ENCODE data around the gene RFX2.
"Not testable (repeated sequence)": the region's sequence is repeated elsewhere in the genome, so short reads cannot be mapped to it uniquely, and the experiment has no call there.

Gene RFX2

GRCh38 chr19:5993648-5994358 lies 116.5 kb downstream of the RFX2 start:
- DNase-seq (ENCODE audit: low read depth in 2 of 2, low spot score in 1 of 2) = no peak

GRCh38 chr19:5993201-5993600 lies 117.1 kb downstream of the RFX2 start:
- no peak for DNase-seq (ENCODE audit: low read depth in 2 of 2, low spot score in 1 of 2)

GRCh38 chr19:5992756-5993155 lies 117.5 kb downstream of the RFX2 start:
- DNase-seq (ENCODE audit: low read depth in 2 of 2, low spot score in 1 of 2) = no peak

- no peak for DNase-seq (ENCODE audit: low read depth in 2 of 2, low spot score in 1 of 2)
Measured at GRCh38 chr19:5991244-5991838, 119.0 kb downstream of the RFX2 start.

GRCh38 chr19:5990289-5990797 lies 120.0 kb downstream of the RFX2 start:
- no peak for DNase-seq (ENCODE audit: low read depth in 2 of 2, low spot score in 1 of 2)

GRCh38 chr19:5989388-5990074 lies 120.8 kb downstream of the RFX2 start:
- no peak for DNase-seq (ENCODE audit: low read depth in 2 of 2, low spot score in 1 of 2)

GRCh38 chr19:5988517-5989387 lies 121.5 kb downstream of the RFX2 start:
- DNase-seq (ENCODE audit: low read depth in 2 of 2, low spot score in 1 of 2) = no peak

GRCh38 chr19:5987077-5987818 lies 123.1 kb downstream of the RFX2 start:
- DNase-seq (ENCODE audit: low read depth in 2 of 2, low spot score in 1 of 2) = peak; percentile 46 to 63

- DNase-seq (ENCODE audit: low read depth in 2 of 2, low spot score in 1 of 2) = not testable (repeated sequence)
Measured at GRCh38 chr19:5985837-5986236, 124.5 kb downstream of the RFX2 start.

GRCh38 chr19:5985098-5985783 lies 125.1 kb downstream of the RFX2 start:
- DNase-seq (ENCODE audit: low read depth in 2 of 2, low spot score in 1 of 2) = no peak

GRCh38 chr19:5984600-5984999 lies 125.7 kb downstream of the RFX2 start:
- DNase-seq (ENCODE audit: low read depth in 2 of 2, low spot score in 1 of 2) = no peak

GRCh38 chr19:5983367-5983955 lies 126.8 kb downstream of the RFX2 start:
- DNase-seq (ENCODE audit: low read depth in 2 of 2, low spot score in 1 of 2) = no peak

GRCh38 chr19:5978606-5979552 lies 131.4 kb downstream of the RFX2 start:
- DNase-seq (ENCODE audit: low read depth in 2 of 2, low spot score in 1 of 2) = no peak

GRCh38 chr19:5977785-5978605 lies 132.3 kb downstream of the RFX2 start, which contains the start of gene RANBP3:
RANBP3 (minus strand) TSS chr19:5978140; CDS start chr19:5978082, 58 bp downstream.
- DNase-seq (ENCODE audit: low read depth in 2 of 2, low spot score in 1 of 2) = peak; percentile 92 to 98

- DNase-seq (ENCODE audit: low read depth in 2 of 2, low spot score in 1 of 2) = no peak
Measured at GRCh38 chr19:5977222-5977784, 133.0 kb downstream of the RFX2 start.

- DNase-seq (ENCODE audit: low read depth in 2 of 2, low spot score in 1 of 2) = no peak
Measured at GRCh38 chr19:5976768-5977167, 133.5 kb downstream of the RFX2 start.

GRCh38 chr19:5975388-5975728 lies 134.9 kb downstream of the RFX2 start:
- DNase-seq (ENCODE audit: low read depth in 2 of 2, low spot score in 1 of 2) = no peak

All from stimulated activated CD8-positive, alpha-beta memory T cell treated with anti-CD3 and anti-CD28 coated beads, Interleukin-4, amount 100 ng/mL, for 1 hour (primary cell).